B cell (primary cell): Measurements from ENCODE around the gene PHACTR2.

Source experiments
- CTCF ChIP-seq: fragments of 200-600 bp; IDR thresholded peaks from one replicate; pipeline ENCODE4 v1.8.0; 2022; ENCODE audit warnings: antibody characterized with exemption, mild to moderate bottlenecking
- EZH2 ChIP-seq: IDR thresholded peaks from 2 replicates; pipeline ENCODE4 v1.6.1; 2012; ENCODE audit warnings: borderline replicate concordance, low read depth, mild to moderate bottlenecking, moderate library complexity, low read length; ENCODE audit not compliant: insufficient read depth, poor library complexity, severe bottlenecking

GRCh38 chr6:143811501-143812157 is 133.9 kb downstream of the PHACTR2 start:
- no peak for TF ChIP-seq CTCF
- no peak for TF ChIP-seq EZH2
